ENCODE results near the gene RAB1B.
"Not testable (repeated sequence)": the region's sequence is repeated elsewhere in the genome, so short reads cannot be mapped to it uniquely, and the experiment has no call there.

GRCh38 chr11:66310803-66311440 is 42.5 kb downstream of the RAB1B start:
- TF ChIP-seq PPARA (CRISPR knock-in tag; IDR thresholded peaks at IDR 0.05; ENCODE audit: borderline replicate concordance); ARNTL (CRISPR knock-in tag; IDR thresholded peaks at IDR 0.05; ENCODE audit: borderline replicate concordance, low read depth); CREB5 (CRISPR knock-in tag; IDR thresholded peaks at IDR 0.05; ENCODE audit: low read depth); OSR1 (CRISPR knock-in tag; IDR thresholded peaks at IDR 0.05); ZNF70 (CRISPR knock-in tag; IDR thresholded peaks at IDR 0.05); CSDC2 (CRISPR knock-in tag; IDR thresholded peaks at IDR 0.05); BACH2 (CRISPR knock-in tag; IDR thresholded peaks at IDR 0.05; ENCODE audit: borderline replicate concordance); ZFP30 (CRISPR knock-in tag; IDR thresholded peaks at IDR 0.05); TOX (CRISPR knock-in tag; IDR thresholded peaks at IDR 0.05; ENCODE audit: borderline replicate concordance); PATZ1 (CRISPR knock-in tag; IDR thresholded peaks at IDR 0.05; ENCODE audit: borderline replicate concordance); TSHZ2 (CRISPR knock-in tag; IDR thresholded peaks at IDR 0.05): not testable (repeated sequence)

Measured in SK-N-SH treated with all-trans-retinoic acid at 6 μM for 48 hours (cell line).